Right hindlimb (tissue), 1 donor: Measurements from ENCODE around the gene FXYD3.
"Not testable (repeated sequence)": the region's sequence is repeated elsewhere in the genome, so short reads cannot be mapped to it uniquely, and the experiment has no call there.

ENCODE experiments used
- DNase-seq: peaks from one replicate; pipeline ENCODE4 v3.0.0-alpha.2; 2018

The FXYD3 gene

GRCh38 chr19:35125749-35126623, 10.4 kb downstream of the FXYD3 start:
- DNase-seq = no peak

GRCh38 chr19:35126624-35126959, 11.0 kb downstream of the FXYD3 start:
- DNase-seq = peak; percentile 64

GRCh38 chr19:35127871-35128270, 12.2 kb downstream of the FXYD3 start:
- no peak for DNase-seq

- no peak for DNase-seq
These were observed 12.9 kb downstream of the FXYD3 start for GRCh38 chr19:35128398-35129057.

- DNase-seq = not testable (repeated sequence)
These were observed 14.2 kb downstream of the FXYD3 start for GRCh38 chr19:35129724-35130274.

GRCh38 chr19:35130761-35131720, 15.4 kb downstream of the FXYD3 start:
- DNase-seq = no peak

GRCh38 chr19:35132254-35132653, 16.6 kb downstream of the FXYD3 start:
- DNase-seq = no peak

- no peak for DNase-seq
These were observed 18.2 kb downstream of the FXYD3 start for GRCh38 chr19:35133826-35134225.

- no peak for DNase-seq
These were observed 19.1 kb downstream of the FXYD3 start, which contains the start of gene LGI4 for GRCh38 chr19:35134601-35135242. TSS of gene LGI4 (minus strand) at chr19:35135059. CDS start at chr19:35134680, 379 bp downstream.

GRCh38 chr19:35135389-35135909, 19.8 kb downstream of the FXYD3 start:
- DNase-seq = peak; percentile 90

- no peak for DNase-seq
These were observed 20.6 kb downstream of the FXYD3 start for GRCh38 chr19:35136231-35136630.

GRCh38 chr19:35136977-35137702, 21.5 kb downstream of the FXYD3 start:
- no peak for DNase-seq

- DNase-seq = no peak
These were observed 22.8 kb downstream of the FXYD3 start, which contains the start of gene FXYD1 for GRCh38 chr19:35138305-35138892. TSS of gene FXYD1 (plus strand) at chr19:35138824. CDS start at chr19:35140080, 1,256 bp downstream.

GRCh38 chr19:35140207-35140961, 24.8 kb downstream of the FXYD3 start:
- no peak for DNase-seq

GRCh38 chr19:35140962-35141836, 25.6 kb downstream of the FXYD3 start:
- peak; percentile 92 for DNase-seq

- DNase-seq = no peak
These were observed 26.4 kb downstream of the FXYD3 start for GRCh38 chr19:35141837-35142605.

- no peak for DNase-seq
These were observed 27.1 kb downstream of the FXYD3 start for GRCh38 chr19:35142606-35143230.
